Measurements from ENCODE around the gene PER2.

DNA sequence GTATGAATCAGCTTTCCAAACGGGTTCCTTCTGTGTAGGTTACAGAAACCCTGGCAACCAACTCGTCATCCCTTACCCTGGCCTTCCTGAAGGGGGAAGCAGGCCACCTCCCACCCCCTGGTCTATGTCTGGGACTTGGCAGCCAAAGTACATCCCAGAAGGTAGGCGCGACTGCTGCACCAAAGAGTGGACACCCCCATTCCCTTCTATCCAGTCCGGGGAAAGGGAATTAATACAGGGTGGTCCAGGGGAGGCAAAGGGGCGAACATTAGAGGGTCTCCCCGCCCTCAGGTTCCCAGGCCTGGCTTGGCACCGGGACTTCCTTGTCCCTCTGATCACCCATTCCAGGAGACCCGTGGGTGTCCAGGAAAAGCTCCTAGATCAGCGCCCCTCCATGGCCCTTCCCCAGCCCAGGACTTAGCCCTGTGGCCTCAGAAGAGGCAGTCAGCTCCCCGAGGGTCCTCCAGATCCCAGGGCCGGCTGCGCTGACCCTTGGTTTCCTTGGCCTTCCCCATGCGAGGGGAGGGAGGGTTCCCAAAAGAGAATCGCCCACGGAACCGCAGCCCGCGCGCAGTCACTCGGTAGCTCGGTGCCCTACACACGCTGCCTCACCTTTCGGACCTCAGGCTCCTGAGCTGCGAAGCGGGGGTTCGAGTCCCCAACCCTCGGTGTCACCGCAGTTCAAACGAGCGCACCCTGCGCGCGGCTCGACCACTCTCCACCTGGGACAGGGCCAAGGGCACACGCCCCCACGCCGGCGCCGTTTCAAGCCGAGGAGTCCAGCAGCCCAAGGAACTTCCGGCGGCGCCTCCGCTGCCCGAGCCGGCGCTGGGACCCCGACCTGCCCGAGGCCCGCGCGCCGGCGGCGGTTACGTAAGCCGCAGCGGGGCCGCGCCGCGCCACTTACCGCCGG, at the start of gene PER2:
- TF ChIP-seq, protein P1, sequence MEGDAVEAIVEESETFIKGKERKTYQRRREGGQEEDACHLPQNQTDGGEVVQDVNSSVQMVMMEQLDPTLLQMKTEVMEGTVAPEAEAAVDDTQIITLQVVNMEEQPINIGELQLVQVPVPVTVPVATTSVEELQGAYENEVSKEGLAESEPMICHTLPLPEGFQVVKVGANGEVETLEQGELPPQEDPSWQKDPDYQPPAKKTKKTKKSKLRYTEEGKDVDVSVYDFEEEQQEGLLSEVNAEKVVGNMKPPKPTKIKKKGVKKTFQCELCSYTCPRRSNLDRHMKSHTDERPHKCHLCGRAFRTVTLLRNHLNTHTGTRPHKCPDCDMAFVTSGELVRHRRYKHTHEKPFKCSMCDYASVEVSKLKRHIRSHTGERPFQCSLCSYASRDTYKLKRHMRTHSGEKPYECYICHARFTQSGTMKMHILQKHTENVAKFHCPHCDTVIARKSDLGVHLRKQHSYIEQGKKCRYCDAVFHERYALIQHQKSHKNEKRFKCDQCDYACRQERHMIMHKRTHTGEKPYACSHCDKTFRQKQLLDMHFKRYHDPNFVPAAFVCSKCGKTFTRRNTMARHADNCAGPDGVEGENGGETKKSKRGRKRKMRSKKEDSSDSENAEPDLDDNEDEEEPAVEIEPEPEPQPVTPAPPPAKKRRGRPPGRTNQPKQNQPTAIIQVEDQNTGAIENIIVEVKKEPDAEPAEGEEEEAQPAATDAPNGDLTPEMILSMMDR (IDR thresholded peaks at IDR 0.05): no peak
- TF ChIP-seq EP300 (IDR thresholded peaks at IDR 0.05) (no peak), POLR2AphosphoS5 (IDR thresholded peaks at IDR 0.05) (peak in 1 of 3 donors; percentile 76)
